HEK293 (cell line): ENCODE results near the gene UBIAD1.

ENCODE experiments used
- CTCF ChIP-seq: fragments of 450-650 bp; formaldehyde crosslinking; IDR thresholded peaks from 2 replicates; pipeline ENCODE4 v1.5.1; 2016; ENCODE audit warnings: missing biosample characterization, missing genetic modification characterization
- SP7 ChIP-seq: fragments of 450-650 bp; formaldehyde crosslinking; IDR thresholded peaks from 2 replicates; pipeline ENCODE4 v1.5.1; 2016; ENCODE audit warnings: missing biosample characterization, missing genetic modification characterization
- ZNF311 ChIP-seq: fragments of 450-650 bp; formaldehyde crosslinking; IDR thresholded peaks from 2 replicates; pipeline ENCODE4 v1.5.1; 2017; ENCODE audit warnings: missing biosample characterization, missing genetic modification characterization, borderline replicate concordance
- ZNF416 ChIP-seq: fragments of 450-650 bp; formaldehyde crosslinking; IDR thresholded peaks from 2 replicates; pipeline ENCODE4 v1.5.1; 2016; ENCODE audit warnings: missing biosample characterization, missing genetic modification characterization
- ZNF501 ChIP-seq: fragments of 450-650 bp; formaldehyde crosslinking; IDR thresholded peaks from 2 replicates; pipeline ENCODE4 v1.5.1; 2016; ENCODE audit warnings: missing biosample characterization, missing genetic modification characterization
- ZSCAN18 ChIP-seq: fragments of 450-650 bp; formaldehyde crosslinking; IDR thresholded peaks from 2 replicates; pipeline ENCODE4 v1.5.1; 2016; ENCODE audit warnings: missing biosample characterization, missing genetic modification characterization

GRCh38 chr1:11286735-11287410, 13.9 kb downstream of the UBIAD1 start:
- TF ChIP-seq CTCF (tag by site-specific recombination), result no peak
- no peak for TF ChIP-seq ZNF501 (tag by site-specific recombination)
- no peak for TF ChIP-seq ZSCAN18
- TF ChIP-seq SP7 (tag by site-specific recombination), result no peak
- no peak for TF ChIP-seq ZNF416 (tag by site-specific recombination)
- no peak for TF ChIP-seq ZNF311 (tag by site-specific recombination)
